OCI-LY1 (cell line): ENCODE data around the gene SYNE2.

ENCODE experiments used
- EZH2 ChIP-seq: fragments of 200-600 bp; sonication (generic), shearing (Covaris generic); IDR thresholded peaks from 2 replicates; pipeline ENCODE4 v1.8.0; 2017; ENCODE audit warnings: borderline replicate concordance, mixed run types, mild to moderate bottlenecking, antibody characterized with exemption, low read length, moderate library complexity, mixed read lengths
- TF ChIP-seq, protein P1 (sequence below): fragments of 200-600 bp; sonication (generic), shearing (Covaris generic); IDR thresholded peaks from 2 replicates; pipeline ENCODE4 v1.5.1; 2017; ENCODE audit warnings: mild to moderate bottlenecking, antibody characterized with exemption, low read length, moderate library complexity, mixed read lengths

DNA sequence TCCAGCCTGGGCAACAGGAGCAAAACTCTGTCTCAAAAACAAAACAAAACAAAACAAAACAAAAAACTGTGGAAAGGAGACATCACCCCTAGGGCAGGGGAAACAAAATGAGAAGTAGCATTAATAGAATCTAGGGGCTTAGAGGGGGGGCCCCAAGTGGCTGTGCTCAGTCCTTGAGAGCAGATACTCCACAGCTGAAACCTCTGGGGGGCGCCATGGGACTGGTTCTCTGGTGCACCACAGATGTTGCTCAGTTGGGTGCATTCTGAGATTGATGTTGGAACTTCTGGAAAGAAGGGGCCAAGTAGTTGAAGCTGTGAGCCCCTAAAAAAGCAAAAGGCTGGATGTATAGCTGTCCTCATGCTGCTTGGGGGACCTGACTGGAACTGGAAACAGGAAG lies 11.8 kb upstream of the SYNE2 start:
- TF ChIP-seq, protein P1, sequence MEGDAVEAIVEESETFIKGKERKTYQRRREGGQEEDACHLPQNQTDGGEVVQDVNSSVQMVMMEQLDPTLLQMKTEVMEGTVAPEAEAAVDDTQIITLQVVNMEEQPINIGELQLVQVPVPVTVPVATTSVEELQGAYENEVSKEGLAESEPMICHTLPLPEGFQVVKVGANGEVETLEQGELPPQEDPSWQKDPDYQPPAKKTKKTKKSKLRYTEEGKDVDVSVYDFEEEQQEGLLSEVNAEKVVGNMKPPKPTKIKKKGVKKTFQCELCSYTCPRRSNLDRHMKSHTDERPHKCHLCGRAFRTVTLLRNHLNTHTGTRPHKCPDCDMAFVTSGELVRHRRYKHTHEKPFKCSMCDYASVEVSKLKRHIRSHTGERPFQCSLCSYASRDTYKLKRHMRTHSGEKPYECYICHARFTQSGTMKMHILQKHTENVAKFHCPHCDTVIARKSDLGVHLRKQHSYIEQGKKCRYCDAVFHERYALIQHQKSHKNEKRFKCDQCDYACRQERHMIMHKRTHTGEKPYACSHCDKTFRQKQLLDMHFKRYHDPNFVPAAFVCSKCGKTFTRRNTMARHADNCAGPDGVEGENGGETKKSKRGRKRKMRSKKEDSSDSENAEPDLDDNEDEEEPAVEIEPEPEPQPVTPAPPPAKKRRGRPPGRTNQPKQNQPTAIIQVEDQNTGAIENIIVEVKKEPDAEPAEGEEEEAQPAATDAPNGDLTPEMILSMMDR, result peak; percentile 38; the same call in 1 of the 2 replicates
- TF ChIP-seq EZH2, result no peak
